Medulla oblongata (tissue), 1 donor: ENCODE data around the gene RMI1.
"Not testable (repeated sequence)": the region's sequence is repeated elsewhere in the genome, so short reads cannot be mapped to it uniquely, and the experiment has no call there.

Source experiments
- DNase-seq: peaks from one replicate; pipeline ENCODE4 v3.0.0-alpha.2; 2015; ENCODE audit errors: extremely low spot score

The RMI1 gene

DNA sequence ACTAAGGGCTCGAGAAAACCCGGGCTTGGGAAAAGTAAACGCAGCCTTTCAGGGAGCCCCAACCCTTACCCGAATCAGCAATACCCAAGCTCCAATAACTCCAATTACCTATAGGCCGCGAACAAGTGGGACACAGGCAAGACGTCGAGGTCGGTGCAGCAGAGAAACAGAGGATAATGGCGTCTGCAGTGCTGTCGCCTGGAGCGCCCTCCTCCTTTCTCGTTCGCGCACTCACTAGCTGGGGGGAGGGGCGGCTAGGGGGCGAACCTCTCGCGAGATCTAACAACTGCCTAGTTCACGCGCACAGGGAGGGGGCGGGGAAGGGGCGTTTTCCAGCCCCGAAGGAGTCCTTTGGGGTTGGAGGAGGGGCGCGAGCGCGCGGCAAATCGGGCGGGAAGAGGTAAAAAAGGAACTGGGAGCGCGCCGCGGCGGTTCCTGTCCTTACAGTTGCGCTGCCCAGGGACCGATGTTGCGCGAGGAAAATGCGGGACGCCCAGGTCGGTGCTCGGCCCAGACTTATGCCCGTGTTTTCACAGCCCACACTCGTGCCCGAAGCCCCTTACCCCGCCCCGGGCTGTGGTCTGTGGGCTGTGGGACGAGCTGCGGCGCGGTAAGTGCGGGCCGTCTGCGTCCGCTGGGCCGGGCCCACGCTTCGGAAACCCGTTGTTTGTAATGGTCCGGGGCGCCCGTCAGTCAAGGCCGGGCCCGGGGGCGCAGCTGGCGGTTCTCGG, at the start of gene RMI1:
TSS of gene RMI1 (plus strand) at position 411 of the 731 bp plus-strand sequence. CDS start 20,182 bp downstream, outside the sequence.
- peak; percentile 99 for DNase-seq

DNA sequence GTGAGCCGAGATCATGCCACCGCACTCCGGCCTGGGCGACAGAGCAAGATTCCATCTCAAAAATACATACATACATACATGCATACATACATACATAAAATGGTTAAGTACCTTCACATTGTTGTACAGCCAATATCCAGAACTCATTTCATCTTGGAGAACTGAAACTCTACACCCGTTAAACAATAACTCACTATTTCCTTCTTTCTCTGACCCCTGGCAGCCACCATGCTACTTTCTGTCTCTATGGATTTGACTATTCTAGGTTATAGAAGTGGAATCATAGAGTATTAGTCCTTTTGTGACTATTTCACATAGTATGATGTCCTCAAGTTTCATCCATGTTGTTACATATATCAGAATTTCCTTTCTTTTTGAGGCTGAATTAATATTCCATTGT, 49.7 kb upstream of the RMI1 start:
- no peak for DNase-seq

DNA sequence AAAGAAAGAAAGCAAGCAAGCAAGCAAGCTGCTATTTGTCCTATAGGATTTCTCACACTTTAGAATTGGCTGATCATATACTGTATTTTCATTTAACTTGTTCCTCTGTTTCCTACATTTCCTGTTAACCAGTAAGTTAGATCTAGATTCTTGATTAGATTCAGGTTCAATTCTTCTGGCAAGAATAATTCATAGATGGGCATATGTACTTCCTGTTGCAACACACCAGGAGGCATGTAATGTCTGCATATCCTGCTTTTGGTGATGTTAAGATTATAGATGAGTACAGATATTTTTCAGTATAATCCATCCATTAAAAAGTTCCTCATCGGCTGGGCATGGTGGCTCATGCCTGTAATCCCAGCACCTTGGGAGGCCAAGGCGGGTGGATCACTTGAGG, 48.6 kb upstream of the RMI1 start:
- DNase-seq, result no peak

DNA sequence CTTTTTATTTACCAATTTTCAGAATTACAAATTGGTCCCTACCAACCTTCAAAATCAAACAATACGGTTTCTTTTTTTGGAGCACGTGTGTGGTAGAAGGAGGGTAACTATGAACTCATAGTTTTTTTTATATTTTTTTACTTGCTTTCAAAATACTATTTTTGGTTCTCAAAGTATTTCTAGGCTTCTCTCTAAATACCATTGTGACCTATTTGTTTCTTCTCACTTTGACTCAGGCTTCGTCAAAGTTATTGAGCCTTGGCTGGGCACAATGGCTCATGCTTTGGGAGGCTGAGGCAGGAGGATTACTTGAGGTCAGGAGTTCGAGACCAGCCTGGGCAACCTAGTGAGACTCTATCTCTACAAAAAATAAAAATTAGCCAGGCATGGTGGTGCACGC, 47.8 kb upstream of the RMI1 start:
- no peak for DNase-seq

DNA sequence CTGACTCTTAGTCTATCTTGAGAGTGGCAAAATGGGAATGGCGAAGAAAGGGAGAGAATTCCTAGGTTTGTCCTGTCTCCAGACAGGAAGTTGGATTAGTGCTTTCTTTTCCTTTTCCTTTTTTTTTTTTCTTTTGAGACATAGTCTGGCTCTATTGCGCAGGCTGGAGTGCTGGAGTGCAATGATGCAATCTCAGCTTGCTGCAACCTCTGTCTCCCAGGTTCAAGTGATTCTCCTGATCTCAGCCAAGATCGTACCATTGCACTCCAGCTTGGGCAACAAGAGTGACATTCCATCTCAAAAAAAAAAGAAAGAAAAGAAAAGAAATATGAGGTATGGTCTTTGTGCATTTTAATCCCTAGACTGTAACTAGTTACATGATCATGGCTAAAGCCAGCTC, 46.8 kb upstream of the RMI1 start:
- no peak for DNase-seq

DNA sequence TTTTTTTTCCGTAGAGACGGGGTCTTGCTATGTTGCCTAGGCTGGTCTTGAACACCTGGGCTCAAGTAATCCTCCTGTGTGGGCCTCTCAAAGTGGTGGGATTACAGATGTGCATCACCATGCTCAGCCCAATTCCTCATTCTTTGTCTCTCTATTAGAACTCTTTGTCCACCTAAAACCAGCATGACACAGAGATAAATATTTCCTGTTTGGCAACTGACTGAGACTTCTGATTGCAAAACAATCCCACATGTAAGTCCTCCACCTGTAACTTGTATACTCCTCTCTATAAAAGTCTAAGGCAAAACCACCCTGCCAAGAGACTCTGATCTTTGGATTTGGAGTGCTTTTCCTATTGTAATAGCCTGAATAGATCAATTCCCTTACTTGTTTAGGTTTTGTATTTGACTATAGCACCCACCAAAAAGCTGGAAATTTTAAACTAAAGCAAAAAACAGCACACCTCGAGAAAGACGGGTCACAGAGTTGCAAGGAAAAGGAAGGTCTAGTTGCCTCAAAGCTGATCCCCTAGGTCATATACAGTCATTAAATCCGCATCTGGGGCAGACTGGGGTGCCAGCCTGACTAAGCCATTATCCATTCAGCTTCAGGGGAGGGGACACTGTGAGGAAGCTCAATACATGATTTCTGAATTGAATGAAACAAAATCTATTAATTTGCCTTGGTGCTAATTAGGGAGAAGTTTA, 45.9 kb upstream of the RMI1 start:
- no peak for DNase-seq

DNA sequence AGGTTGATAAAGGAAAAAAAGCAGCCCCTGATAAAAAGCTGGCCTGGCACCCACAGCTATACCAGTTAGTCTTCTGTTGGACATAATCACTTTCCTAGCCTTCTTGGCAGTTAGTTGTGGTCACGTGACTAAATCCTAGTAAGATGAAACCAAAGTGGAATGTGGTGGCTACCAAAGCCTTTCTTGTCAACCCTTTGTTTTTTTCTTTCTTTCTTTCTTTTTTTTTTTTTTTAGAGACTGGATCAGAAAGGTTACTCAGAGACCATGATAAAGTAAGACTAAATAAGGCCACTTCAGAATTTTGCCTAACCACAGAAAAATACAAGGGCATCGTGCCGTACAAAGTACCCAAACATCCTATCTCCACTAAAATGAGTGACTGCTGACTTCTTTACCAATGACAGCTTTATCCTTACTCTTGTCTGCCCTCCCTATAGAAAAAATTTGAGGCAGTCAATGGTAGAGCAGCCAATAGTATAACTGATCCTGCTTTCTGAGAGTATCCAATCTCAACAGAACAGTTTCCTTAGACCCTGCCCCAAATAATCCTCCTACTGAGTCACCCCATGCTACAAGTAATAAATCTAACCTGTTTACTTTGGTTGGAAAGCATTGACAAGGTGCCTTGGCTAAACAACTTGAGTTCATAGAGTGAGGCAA, 45.2 kb upstream of the RMI1 start:
- DNase-seq, result no peak

DNA sequence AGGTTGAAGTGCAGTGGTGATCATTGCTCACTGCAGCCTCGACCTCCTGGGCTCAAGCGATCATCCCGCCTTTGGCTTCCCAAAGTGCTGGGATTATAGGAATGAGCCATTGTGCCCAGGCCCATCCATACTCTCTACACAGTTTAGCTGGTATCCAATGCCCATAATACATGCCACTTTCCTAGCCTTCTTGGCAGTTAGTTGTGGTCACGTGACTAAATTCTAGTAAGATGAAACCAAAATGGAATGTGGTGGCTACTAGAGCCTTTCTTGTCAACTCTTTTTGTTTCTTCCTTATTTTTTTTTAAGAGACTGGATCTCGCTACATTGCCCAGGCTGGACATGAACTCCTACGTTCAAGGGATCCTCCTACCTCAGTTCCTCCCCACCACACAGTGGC, 44.1 kb upstream of the RMI1 start:
- DNase-seq, result no peak

DNA sequence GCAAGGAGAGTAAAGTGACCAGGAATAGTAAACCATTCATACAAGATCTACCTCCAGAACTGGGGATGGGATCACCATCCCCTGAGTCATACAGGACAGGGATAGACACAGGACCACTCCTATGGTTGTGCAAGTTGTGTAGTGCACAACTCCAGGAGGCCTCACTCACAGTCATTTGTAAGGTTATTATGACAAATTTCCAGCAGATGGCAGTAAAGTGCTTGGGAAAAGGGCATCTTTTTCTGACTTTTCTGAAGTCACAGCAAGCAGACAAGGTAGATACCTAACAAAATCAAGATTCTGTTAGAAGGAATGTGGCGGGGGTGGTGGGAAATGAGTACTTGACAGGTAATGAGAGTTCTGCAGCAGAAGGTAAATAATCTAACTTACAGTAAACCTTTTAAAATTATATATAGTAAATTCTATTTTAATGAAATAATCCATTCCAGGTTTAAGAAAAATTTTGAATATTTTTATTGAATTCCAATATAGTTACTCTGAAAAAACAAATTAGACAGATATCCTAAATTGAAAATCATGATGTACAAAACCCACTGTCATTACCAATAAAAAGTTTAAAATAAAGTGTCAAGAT, 42.6 kb upstream of the RMI1 start:
- peak; percentile 83 for DNase-seq

DNA sequence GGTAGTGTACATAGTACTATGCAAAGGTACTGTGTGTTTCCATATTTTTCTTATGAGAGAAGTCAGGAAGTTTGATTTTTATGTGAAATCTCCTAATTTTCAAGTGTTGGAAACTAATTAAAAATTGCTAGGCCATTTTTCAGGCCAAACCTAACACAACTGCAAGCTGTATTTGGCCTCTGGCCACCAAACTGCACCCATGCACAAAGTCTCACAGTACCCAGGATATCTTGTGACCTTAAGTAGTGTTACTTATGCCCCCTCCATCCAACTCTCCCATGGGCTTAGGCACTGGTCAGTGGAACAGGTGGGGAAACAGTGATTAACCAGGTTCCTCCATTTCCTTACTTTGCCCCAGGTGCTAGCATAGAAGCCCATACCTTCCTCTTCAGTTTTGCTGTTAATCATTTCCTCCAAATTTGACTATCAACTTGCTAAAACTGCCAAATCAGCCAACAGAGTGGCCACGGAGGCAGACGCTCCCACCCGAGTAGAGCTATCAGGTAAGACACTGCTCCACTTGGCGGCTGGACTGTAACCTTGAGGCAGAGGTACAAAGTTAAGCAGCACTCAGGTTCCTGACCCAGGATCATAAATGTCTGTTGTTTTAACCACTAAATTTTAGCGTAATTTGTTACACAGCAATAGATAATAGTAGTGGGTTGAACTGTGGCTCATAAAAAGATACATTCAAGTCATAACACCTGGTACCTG, 39.9 kb upstream of the RMI1 start:
- no peak for DNase-seq

DNA sequence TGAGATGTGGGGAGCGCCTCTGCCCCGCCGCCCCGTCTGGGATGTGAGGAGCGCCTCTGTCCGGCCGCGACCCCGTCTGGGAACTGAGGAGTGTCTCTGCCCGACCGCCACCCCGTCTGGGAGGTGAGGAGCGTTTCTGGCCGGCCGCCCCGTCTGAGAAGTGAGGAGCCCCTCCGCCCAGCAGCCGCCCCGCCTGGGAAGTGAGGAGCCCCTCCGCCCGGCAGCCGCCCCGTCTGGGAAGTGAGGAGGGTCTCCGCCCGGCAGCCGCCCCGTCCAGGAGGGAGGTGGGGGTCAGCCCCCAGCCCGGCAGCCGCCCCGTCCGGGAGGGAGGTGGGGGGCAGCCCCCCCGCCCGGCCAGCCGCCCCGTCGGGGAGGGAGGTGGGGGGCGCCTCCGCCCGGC, 32.5 kb upstream of the RMI1 start:
- DNase-seq, result not testable (repeated sequence)

DNA sequence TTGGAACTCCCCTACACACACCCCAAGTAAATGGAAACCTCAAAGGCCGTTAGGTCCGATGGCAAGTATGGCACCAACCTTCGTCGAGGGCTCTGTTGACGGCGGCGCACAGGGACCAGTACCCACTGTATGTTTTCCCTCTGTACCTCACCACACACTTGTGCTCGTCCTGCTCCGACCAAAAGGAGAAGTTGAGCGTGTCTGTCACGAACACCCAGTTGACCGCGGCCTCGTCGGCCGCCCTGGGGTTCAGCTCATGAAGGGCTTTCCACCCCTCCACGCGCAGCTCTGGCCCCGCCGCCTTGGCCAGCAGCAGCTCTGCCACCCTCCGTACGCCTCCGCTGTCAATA, 24.5 kb upstream of the RMI1 start:
- peak; percentile 45 for DNase-seq

DNA sequence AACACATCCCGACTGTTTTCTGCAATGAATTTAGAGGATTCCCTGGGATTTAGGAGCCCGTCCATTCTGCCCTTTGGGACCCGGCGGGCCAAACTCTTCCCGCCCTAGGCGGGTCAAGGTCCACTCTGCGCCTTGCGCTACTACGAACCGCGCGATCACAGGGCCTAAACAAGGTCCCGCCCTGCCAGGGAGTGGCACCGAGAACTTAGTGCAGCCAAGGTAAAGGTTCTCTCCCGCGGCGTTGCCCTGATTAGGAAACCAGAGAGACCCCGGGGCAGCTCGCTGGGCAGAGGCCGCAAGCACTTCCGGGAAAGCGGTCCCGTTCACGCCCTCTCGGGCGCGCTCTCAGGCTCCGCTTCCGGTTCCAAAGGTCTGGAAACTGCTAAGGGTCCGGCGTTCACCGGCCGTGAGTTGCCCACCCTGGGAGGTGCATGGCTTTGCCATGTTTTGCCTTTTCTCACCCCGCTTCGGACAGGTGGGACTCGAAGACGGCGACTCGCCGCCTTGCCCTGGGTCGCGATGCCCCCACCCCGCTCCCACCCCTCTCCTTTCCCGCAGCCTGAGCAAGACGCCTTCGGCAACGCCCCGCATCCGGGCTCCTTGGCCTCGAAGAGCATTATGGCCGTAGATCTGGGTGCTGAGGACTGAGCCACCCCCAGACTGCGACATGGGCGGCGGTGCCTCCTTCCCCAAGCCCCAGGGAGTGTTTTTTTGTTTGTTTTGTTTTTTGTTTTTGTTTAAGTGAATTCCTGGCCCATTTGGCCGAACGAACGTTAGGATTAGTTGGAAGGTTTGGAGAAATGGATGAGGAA, 24.0 kb upstream of the RMI1 start:
- peak; percentile 73 for DNase-seq

DNA sequence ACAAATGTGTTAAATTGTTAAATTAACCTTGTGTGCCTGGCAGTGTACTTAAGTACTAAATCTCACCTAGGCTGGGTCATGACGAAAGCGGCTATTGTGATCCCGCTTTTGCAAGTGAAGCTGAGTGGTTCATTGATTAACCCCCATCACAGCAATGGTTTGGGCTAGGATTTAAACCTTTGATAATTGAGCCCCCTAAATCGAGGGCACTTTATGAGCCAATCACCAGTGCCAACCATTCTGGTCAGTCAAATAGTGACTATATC, 23.4 kb upstream of the RMI1 start:
- DNase-seq, result no peak

DNA sequence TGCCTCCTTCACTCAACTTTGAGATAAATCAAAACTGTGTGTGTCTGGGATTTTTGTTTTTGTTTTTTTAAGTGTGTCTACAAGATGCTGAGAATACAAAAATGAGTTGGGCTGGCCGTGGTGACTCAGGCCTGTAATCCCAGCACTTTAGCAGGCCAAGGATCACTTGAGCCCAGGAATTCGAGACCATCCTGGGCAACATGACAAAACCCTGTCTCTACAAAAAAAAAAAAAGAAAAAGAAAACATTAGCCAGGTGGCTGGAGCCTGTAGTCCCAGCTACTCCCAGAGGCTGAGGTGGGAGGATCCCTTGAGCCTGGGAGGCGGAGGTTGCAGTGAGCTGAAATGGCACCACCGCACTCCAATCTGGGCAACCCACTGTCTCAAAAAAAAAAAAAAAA, 21.5 kb upstream of the RMI1 start:
- DNase-seq, result no peak

DNA sequence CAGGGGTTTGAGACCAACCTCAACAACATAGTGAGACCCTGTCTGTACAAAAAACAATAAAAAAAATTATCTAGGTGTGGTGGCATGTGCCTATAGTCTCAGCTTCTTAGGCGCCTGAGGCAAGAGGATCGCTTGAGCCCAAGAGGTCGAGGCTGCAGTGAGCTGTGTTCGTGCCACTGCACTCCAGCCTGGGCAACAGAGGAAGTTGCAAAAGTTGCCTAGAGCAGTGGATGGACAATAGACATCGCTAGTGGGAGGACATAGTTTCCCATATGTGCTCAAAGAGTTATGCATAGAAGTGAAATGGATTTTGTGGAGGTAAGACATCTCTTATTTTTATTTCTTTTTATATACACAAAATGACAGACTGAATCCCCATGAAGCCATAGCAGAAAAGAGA, 19.6 kb upstream of the RMI1 start:
- no peak for DNase-seq

DNA sequence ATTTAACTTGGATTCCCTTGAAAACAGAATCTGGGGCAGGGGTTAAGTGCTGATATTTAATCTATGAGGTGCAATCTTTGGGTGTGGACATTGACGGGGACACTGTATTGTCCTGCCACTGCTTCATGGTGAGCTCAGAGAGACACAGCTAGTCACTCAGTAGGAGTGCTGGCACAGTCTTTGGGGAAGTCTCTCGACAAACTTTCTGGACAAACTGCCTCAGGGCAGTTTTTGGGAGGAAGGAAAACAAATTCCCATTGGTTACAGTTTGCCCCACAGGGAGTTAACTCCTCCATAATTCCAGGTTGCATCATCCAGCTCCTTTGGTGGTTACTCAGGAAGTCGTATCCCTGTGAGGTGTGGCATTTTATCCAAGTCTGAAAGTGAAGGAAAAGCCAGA, 18.4 kb upstream of the RMI1 start:
- no peak for DNase-seq

DNA sequence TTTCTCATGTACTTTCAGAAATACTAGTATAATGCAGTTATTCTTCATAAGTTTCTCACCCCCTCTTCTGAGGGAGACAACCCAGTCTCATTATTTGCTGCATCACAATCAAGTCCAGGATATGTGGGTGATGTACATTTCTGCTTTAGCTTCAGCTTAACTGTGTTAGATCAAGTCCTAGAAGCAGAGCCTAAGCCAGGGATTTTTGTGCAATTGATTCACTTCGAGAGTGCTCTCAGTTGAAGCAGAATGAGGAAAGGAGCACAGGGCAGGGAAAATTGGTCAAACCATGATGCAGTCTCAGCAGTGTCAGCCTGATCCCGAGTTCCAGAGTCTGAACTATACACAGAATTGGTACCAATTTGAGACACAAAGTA, 15.6 kb upstream of the RMI1 start:
- DNase-seq, result no peak

DNA sequence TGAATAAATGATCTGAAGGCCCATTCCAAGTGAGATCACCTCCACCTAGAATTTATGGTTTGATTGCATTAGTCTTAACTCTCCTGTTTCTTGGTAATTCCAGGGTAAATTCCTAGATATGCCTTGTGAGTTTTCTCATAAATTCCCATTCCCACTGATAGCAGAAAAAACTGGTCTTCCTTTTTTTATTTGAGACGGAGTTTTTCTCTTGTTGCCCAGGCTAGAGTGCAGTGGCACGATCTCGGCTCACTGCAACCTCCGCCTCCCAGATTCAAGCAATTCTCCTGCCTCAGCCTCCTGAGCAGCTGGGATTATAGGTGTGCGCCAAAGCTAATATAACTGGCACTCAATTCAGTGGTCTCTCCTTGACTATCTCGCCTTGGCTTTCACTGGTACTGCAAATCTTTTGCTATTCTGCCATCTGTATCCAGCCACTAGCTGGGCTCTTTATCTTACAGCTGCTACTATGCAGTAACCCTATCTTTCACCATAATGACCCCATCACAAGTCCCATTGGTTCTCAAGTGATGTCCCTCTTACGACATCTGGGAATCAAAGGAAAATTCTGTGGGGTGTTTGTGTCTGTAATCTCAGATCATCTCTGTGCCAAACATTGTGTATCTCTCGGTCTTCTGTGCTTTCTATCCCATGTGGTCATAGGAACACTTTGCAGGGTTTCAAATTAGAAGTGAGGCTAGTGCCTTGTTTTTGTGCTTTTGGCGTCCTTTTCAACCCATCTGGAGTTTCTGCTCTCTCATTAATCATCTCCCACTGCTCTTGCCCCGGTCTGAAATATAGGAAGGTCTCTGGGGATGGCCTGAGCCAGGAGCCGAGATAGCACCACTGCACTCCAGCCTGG, 15.0 kb upstream of the RMI1 start:
- DNase-seq, result no peak

DNA sequence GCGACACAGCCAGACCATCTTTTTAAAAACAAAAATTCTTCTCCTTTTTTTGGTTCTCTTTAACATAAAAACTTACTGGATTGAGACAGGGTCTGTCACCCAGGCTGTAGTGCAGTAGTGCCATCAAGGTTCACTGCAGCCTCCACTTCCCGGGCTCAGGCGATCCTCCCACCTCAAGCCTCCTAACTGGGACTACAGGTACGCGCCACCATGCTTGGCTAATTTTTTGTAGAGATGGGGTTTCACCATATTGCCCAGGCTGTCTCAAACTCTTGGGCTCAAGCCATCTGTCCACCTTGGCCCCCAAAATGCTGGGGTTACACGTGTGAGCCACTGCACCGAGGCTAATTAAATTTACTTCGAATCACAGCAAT, 14.4 kb upstream of the RMI1 start:
- no peak for DNase-seq

DNA sequence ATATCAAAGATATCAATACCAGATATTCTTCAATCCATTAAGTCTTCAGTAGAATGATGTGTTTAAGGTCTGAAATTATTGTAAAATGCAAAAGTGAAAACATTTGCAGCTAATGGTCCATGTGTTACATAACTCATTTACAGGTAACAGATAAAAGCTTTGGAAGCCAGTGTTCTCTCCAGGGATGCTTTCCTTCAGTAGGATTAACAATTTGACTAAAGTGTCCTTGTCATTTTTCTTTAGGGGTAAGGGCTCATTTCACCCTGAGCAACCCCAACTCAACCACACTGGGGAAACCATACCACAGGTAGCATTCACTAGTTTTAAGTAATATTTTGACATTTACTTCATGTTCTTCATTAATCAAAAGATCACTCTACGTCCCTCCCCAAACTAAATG, 13.5 kb upstream of the RMI1 start:
- DNase-seq, result no peak
